HepG2 (cell line): ENCODE results near the gene SIVA1. TPM values are rescaled to one million over a fixed set of nuclear protein-coding genes. Genes with fewer than 3 reads are reported as not detected.

ENCODE experiments used
- BHLHE40 ChIP-seq: IDR thresholded peaks from 2 replicates; pipeline ENCODE4 v1.6.1; 2011; ENCODE audit warnings: low read length, improper control_type of control experiment
- HNF4A ChIP-seq: sonication (generic); formaldehyde crosslinking; IDR thresholded peaks from 2 replicates; pipeline ENCODE4 v1.4.0; 2020; ENCODE audit warnings: missing genetic modification reagents
- MED13 ChIP-seq: sonication (generic); formaldehyde crosslinking; IDR thresholded peaks from 2 replicates; pipeline ENCODE4 v1.5.0; 2020; ENCODE audit warnings: missing genetic modification reagents
- MTF2 ChIP-seq: sonication (generic); formaldehyde crosslinking; IDR thresholded peaks from 2 replicates; pipeline ENCODE4 v1.5.0; 2020; ENCODE audit warnings: missing genetic modification reagents, borderline replicate concordance
- PRMT3 ChIP-seq: sonication (generic); formaldehyde crosslinking; IDR thresholded peaks from 2 replicates; pipeline ENCODE4 v1.8.1; 2022; ENCODE audit warnings: low read depth, mild to moderate bottlenecking, moderate library complexity, missing genetic modification reagents, borderline replicate concordance
- SIX1 ChIP-seq: sonication (generic); formaldehyde crosslinking; IDR thresholded peaks from 2 replicates; pipeline ENCODE4 v1.4.0; 2020; ENCODE audit warnings: missing genetic modification reagents, borderline replicate concordance
- TFE3 ChIP-seq: IDR thresholded peaks from 2 replicates; pipeline ENCODE4 v1.6.1; 2016
- ZNF121 ChIP-seq: sonication (generic); formaldehyde crosslinking; IDR thresholded peaks from 2 replicates; pipeline ENCODE4 v1.5.0; 2020; ENCODE audit warnings: mild to moderate bottlenecking, missing genetic modification reagents
- ZNF230 ChIP-seq: sonication (generic); formaldehyde crosslinking; IDR thresholded peaks from 2 replicates; pipeline ENCODE4 v1.4.0; 2020; ENCODE audit warnings: mild to moderate bottlenecking, missing genetic modification reagents
- ZNF234 ChIP-seq: sonication (generic); formaldehyde crosslinking; conservative IDR thresholded peaks from 2 replicates; pipeline ENCODE4 v1.5.1; 2020; ENCODE audit warnings: mild to moderate bottlenecking, missing genetic modification reagents
- ZNF30 ChIP-seq: sonication (generic); formaldehyde crosslinking; IDR thresholded peaks from 2 replicates; pipeline ENCODE4 v1.5.0; 2020; ENCODE audit warnings: mild to moderate bottlenecking, missing genetic modification reagents
- ZNF326 ChIP-seq: sonication (generic); formaldehyde crosslinking; IDR thresholded peaks from 2 replicates; pipeline ENCODE4 v1.4.0; 2020; ENCODE audit warnings: missing genetic modification reagents, borderline replicate concordance
- ZNF33A ChIP-seq: sonication (generic); formaldehyde crosslinking; IDR thresholded peaks from 2 replicates; pipeline ENCODE4 v1.5.1; 2020; ENCODE audit warnings: missing genetic modification reagents, mild to moderate bottlenecking, moderate library complexity, borderline replicate concordance
- ZNF563 ChIP-seq: sonication (generic); formaldehyde crosslinking; IDR thresholded peaks from 2 replicates; pipeline ENCODE4 v1.8.0; 2022; ENCODE audit warnings: mild to moderate bottlenecking, moderate library complexity, missing genetic modification reagents
- ZNF564 ChIP-seq: sonication (generic); formaldehyde crosslinking; IDR thresholded peaks from 2 replicates; pipeline ENCODE4 v1.8.1; 2023; ENCODE audit warnings: mild to moderate bottlenecking, missing genetic modification reagents
- ZNF580 ChIP-seq: IDR thresholded peaks from 2 replicates; pipeline ENCODE4 v1.6.1; 2016; ENCODE audit warnings: low read depth, borderline replicate concordance
- ZNF678 ChIP-seq: sonication (generic); formaldehyde crosslinking; IDR thresholded peaks from 2 replicates; pipeline ENCODE4 v1.4.0; 2020; ENCODE audit warnings: mild to moderate bottlenecking, missing genetic modification reagents
- ZNF740 ChIP-seq: sonication (generic); formaldehyde crosslinking; IDR thresholded peaks from 2 replicates; pipeline ENCODE4 v1.4.0; 2020; ENCODE audit warnings: missing genetic modification reagents
- ZNF780A ChIP-seq: sonication (generic); formaldehyde crosslinking; IDR thresholded peaks from 2 replicates; pipeline ENCODE4 v1.8.0; 2022; ENCODE audit warnings: mild to moderate bottlenecking, missing genetic modification reagents, moderate library complexity
- polyA plus RNA-seq, 8 experiments: library from polyadenylated mRNA; depleted of rRNA in 3 of 8; stranded (reverse) in 7 of 8; unstranded in 1 of 8; fragments of >200 nt; fragmentation: Illumina TruSeq in 4 of 8; extraction: Trizol in 4 of 8; gene quantifications; 2 replicates each; pipeline versions ENCODE4 v1.2.1 to v1.2.3, GENCODE V29; 2011 to 2016; ENCODE audit warnings: low read depth in 4 of 8, missing spikeins in 1 of 8, mixed read lengths in 1 of 8; ENCODE audit not compliant: insufficient read depth in 1 of 8
- total RNA-seq, 5 experiments: library from RNA; depleted of rRNA; stranded (reverse); fragments of >200 nt; fragmentation: Illumina TruSeq; extraction: Trizol; gene quantifications; 2 replicates each; pipeline ENCODE4 v1.2.3, GENCODE V29; 2016; ENCODE audit warnings: low read depth in 1 of 5
- TF ChIP-seq, protein P1 (sequence below): sonication (generic); formaldehyde crosslinking; IDR thresholded peaks from 2 replicates; pipeline ENCODE4 v1.4.0; 2020; ENCODE audit warnings: mild to moderate bottlenecking, missing genetic modification reagents, borderline replicate concordance
- TF ChIP-seq, protein P2 (sequence below), 2 experiments: sonication (generic) in 1 of 2; formaldehyde crosslinking in 1 of 2; IDR thresholded peaks; 2 replicates each; pipeline versions ENCODE4 v1.4.0 to v1.6.1; 2018 to 2020; ENCODE audit warnings: missing genetic modification reagents in 2 of 2, borderline replicate concordance in 1 of 2, low read depth in 1 of 2, mild to moderate bottlenecking in 1 of 2, missing biosample characterization in 1 of 2

The SIVA1 gene
- total and polyA plus RNA-seq, 2 of the 13 experiments (the other 11 are each of a cell fraction or from before 2014, with no cell fraction given) = 123 to 186 TPM

DNA sequence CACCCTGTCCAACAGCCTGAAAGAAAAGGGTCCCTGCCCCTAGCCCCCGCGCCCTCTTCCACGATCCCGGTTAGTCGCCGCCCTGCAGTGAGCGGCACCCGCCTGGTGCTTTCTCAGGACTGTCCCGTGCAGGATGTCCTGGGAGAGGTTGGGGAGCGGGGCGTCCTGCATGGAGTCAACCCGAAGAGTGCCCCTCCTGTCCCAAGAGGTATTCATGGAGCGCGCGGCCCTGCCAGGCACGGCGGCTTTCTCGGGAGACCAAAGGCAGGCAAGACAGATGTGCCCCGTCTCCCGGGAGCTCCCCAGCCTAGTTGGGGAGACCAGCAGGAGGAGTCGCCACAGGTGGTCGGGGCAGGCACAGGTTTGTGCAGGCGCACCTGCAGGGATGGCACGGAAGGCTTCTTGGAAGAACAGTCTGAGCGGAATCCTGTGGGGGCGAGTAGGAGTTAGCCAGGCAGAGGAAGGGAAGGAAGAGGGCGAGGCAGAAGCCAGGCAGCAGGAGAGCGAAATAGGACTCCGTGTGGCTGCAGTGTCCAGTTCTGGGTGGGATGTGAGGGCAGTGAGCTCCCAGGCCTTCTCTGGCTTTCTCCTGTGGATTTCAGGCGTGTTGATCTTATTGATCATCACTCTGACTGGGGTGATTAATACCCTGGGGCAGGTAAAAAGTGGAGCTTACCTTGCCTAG lies 723 bp downstream of the SIVA1 start (continued):
- TF ChIP-seq ZNF121 (CRISPR knock-in tag) (no peak), ZNF33A (CRISPR knock-in tag) (no peak), PRMT3 (CRISPR knock-in tag) (no peak), BHLHE40 (no peak), MTF2 (CRISPR knock-in tag) (no peak), ZNF326 (CRISPR knock-in tag) (no peak), ZNF563 (CRISPR knock-in tag) (no peak), ZNF564 (no peak), ZNF678 (CRISPR knock-in tag) (no peak), TFE3 (no peak), HNF4A (CRISPR knock-in tag) (no peak), ZNF780A (no peak), ZNF740 (no peak), ZNF30 (peak; percentile 28; the same call in 1 of the 2 replicates), ZNF234 (CRISPR knock-in tag) (no peak; the same call in 1 of the 2 replicates), ZNF580 (CRISPR knock-in tag) (no peak), MED13 (CRISPR knock-in tag) (0 out of 2 replicates have a peak, but pooled peaks have one; percentile 12), SIX1 (no peak), ZNF230 (CRISPR knock-in tag) (0 out of 2 replicates have a peak, but pooled peaks have one; percentile 6)
- TF ChIP-seq, protein P1, sequence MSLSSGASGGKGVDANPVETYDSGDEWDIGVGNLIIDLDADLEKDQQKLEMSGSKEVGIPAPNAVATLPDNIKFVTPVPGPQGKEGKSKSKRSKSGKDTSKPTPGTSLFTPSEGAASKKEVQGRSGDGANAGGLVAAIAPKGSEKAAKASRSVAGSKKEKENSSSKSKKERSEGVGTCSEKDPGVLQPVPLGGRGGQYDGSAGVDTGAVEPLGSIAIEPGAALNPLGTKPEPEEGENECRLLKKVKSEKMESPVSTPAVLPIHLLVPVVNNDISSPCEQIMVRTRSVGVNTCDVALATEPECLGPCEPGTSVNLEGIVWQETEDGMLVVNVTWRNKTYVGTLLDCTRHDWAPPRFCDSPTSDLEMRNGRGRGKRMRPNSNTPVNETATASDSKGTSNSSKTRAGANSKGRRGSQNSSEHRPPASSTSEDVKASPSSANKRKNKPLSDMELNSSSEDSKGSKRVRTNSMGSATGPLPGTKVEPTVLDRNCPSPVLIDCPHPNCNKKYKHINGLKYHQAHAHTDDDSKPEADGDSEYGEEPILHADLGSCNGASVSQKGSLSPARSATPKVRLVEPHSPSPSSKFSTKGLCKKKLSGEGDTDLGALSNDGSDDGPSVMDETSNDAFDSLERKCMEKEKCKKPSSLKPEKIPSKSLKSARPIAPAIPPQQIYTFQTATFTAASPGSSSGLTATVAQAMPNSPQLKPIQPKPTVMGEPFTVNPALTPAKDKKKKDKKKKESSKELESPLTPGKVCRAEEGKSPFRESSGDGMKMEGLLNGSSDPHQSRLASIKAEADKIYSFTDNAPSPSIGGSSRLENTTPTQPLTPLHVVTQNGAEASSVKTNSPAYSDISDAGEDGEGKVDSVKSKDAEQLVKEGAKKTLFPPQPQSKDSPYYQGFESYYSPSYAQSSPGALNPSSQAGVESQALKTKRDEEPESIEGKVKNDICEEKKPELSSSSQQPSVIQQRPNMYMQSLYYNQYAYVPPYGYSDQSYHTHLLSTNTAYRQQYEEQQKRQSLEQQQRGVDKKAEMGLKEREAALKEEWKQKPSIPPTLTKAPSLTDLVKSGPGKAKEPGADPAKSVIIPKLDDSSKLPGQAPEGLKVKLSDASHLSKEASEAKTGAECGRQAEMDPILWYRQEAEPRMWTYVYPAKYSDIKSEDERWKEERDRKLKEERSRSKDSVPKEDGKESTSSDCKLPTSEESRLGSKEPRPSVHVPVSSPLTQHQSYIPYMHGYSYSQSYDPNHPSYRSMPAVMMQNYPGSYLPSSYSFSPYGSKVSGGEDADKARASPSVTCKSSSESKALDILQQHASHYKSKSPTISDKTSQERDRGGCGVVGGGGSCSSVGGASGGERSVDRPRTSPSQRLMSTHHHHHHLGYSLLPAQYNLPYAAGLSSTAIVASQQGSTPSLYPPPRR = no peak; the same call in 1 of the 2 replicates
- TF ChIP-seq, protein P2, sequence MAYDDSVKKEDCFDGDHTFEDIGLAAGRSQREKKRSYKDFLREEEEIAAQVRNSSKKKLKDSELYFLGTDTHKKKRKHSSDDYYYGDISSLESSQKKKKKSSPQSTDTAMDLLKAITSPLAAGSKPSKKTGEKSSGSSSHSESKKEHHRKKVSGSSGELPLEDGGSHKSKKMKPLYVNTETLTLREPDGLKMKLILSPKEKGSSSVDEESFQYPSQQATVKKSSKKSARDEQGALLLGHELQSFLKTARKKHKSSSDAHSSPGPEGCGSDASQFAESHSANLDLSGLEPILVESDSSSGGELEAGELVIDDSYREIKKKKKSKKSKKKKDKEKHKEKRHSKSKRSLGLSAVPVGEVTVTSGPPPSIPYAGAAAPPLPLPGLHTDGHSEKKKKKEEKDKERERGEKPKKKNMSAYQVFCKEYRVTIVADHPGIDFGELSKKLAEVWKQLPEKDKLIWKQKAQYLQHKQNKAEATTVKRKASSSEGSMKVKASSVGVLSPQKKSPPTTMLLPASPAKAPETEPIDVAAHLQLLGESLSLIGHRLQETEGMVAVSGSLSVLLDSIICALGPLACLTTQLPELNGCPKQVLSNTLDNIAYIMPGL (CRISPR knock-in tag; IDR thresholded peaks at IDR 0.05; ENCODE audit: borderline replicate concordance in 1 of 2, low read depth in 1 of 2) = no peak; a peak in 1 of 4 replicates
